Large intestine (tissue), 3 donors: ENCODE measurements around the gene LILRB5. TPM values are rescaled to one million over a fixed set of nuclear protein-coding genes. Genes with fewer than 3 reads are reported as not detected.
A peak's percentile ranks its signal among the peaks of the same experiment; 100 is the strongest.
"Not testable (repeated sequence)": the region's sequence is repeated elsewhere in the genome, so short reads cannot be mapped to it uniquely, and the experiment has no call there.

ENCODE experiments used
- DNase-seq, 2 donors: peaks; one replicate each; pipeline versions ENCODE4 v3.0.0 to v3.0.0-alpha.2; 2013
- H3K27ac ChIP-seq: one replicate; pipeline ENCODE4 v1.5.1; 2013; ENCODE audit warnings: low read length
- H3K27me3 ChIP-seq: 2 replicates; pipeline ENCODE4 v1.6.1; 2013; ENCODE audit warnings: low read length; ENCODE audit not compliant: control insufficient read depth, insufficient read depth
- H3K36me3 ChIP-seq: 2 replicates; pipeline ENCODE4 v1.6.1; 2013; ENCODE audit warnings: low read length; ENCODE audit not compliant: control insufficient read depth, insufficient read depth
- H3K4me1 ChIP-seq: one replicate; pipeline ENCODE4 v1.6.1; 2013; ENCODE audit warnings: low read length; ENCODE audit not compliant: control insufficient read depth, insufficient read depth
- H3K4me3 ChIP-seq: one replicate; pipeline ENCODE4 v1.5.1; 2013; ENCODE audit warnings: low read length
- H3K9me3 ChIP-seq: one replicate; pipeline ENCODE4 v1.6.1; 2013; ENCODE audit warnings: mild to moderate bottlenecking, low read depth, low read length, moderate library complexity; ENCODE audit not compliant: control insufficient read depth
- WGBS: methylation state at CpG from one replicate; pipeline ENCODE4 v1.1.5; 2013; ENCODE audit warnings: low lambda C conversion rate; ENCODE audit not compliant: insufficient coverage; 5-methylcytosine and 5-hydroxymethylcytosine counted together
- polyA plus RNA-seq: library from polyadenylated mRNA; unstranded; fragments of 120-200 nt; gene quantifications from one replicate; pipeline ENCODE4 v1.2.1, GENCODE V29; 2013

LILRB5 gene
- polyA plus RNA-seq, 1 donor = 7.6 TPM

DNA sequence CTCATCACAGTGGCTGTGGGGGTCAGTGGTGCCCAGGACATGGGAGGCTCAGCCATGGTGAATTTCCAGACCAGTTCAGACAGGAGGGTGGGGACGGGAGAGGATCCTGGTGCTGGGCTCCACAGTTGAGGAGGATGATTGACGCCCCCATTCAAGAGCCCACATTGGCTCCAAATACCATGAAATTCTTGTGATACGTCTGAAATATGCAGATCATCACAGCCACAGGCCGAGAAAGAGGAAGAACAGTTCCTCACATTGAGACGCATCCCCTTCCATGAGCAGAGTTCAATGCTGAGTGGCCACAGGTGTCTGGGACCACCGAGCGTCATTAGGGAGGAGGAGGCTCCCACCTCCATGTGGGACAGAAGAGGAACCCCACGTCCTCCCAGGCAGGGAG lies 13.3 kb downstream of the LILRB5 start:
- not testable (repeated sequence) for DNase-seq, H3K27me3 ChIP-seq, H3K9me3 ChIP-seq, H3K4me3 ChIP-seq, H3K36me3 ChIP-seq, H3K27ac ChIP-seq, H3K4me1 ChIP-seq
- WGBS = no CpG with 5 or more reads among the region's 8 CpGs

- DNase-seq = not testable (repeated sequence)
Measured at GRCh38 chr19:54242646-54243045, 14.4 kb downstream of the LILRB5 start, which contains the start of gene LILRA6. Gene LILRA6, minus strand, starts transcription at chr19:54242790.

GRCh38 chr19:54242234-54242633 lies 14.8 kb downstream of the LILRB5 start:
- not testable (repeated sequence) for DNase-seq, H3K4me1 ChIP-seq, H3K36me3 ChIP-seq, H3K4me3 ChIP-seq, H3K9me3 ChIP-seq, H3K27ac ChIP-seq, H3K27me3 ChIP-seq
- WGBS = no CpG with 5 or more reads among the region's 4 CpGs

More at GRCh38 chr19:54242646-54243045, 14.4 kb downstream of the LILRB5 start, which contains the start of gene LILRA6:
- H3K36me3 ChIP-seq, H3K4me1 ChIP-seq, H3K27me3 ChIP-seq, H3K9me3 ChIP-seq, H3K27ac ChIP-seq, H3K4me3 ChIP-seq: not testable (repeated sequence)
- no CpG with 5 or more reads among the region's 6 CpGs for WGBS

- H3K9me3 ChIP-seq = not testable (repeated sequence)
- no CpG with 5 or more reads among the region's 22 CpGs for WGBS
Measured at GRCh38 chr19:54240372-54241336, 16.4 kb downstream of the LILRB5 start.

DNA sequence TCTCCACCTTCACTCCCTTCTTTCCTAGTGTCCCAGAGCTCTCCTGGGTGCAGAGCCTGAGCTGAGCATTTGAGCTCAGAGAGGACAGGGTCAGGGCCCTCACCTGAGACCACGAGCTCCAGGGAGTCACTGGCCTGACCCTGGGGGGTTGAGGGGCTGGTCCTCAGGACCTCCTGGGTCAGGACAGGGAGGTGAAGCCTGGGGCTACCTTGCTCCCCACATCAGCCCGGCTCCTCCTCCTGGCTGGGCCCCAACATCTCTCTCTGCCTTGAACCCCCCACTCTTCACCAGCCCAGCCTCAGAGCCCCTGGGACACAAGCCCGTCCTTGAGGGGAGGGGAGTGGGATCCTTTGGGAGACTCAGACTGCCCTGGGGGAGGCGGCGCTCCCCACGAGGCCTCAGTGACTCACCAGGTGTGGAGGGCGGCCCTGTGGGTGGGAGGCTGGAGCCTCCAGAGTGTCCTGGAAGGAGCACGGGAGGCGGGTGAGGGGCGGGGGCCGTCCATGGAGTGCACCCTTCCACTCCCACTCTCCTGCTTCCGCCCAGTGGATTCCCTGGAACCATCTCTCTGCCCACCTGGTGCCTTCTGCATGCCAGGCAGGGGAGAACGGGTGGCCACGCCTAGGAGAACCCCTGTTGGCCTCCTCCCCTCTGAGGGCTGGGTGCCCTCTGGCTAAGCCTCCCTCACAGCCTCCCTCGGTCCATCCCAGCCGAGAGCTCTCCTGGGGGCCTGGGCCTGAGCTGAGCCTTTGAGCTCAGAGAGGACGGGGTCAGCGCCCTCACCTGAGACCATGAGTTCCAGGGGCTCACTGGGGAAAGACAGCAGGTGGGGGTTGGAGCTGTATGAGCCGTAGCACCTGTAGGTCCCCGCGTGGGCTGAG lies 17.3 kb downstream of the LILRB5 start:
- H3K36me3 ChIP-seq, H3K27ac ChIP-seq, H3K9me3 ChIP-seq, H3K4me1 ChIP-seq, H3K4me3 ChIP-seq, DNase-seq, H3K27me3 ChIP-seq: not testable (repeated sequence)
- no CpG with 5 or more reads among the region's 21 CpGs for WGBS

More at GRCh38 chr19:54240372-54241336, 16.4 kb downstream of the LILRB5 start:
- H3K36me3 ChIP-seq, DNase-seq, H3K27ac ChIP-seq, H3K27me3 ChIP-seq, H3K4me3 ChIP-seq, H3K4me1 ChIP-seq: not testable (repeated sequence)

GRCh38 chr19:54233941-54234340 lies 23.1 kb downstream of the LILRB5 start:
- 100% methylated on average over 1 of the region's 5 CpGs for WGBS
- H3K4me1 ChIP-seq = peaks cover 4% of the 10 kb centered on the region
- no peaks in the 10 kb centered on the region for H3K9me3 ChIP-seq
- no peaks in the 10 kb centered on the region for H3K36me3 ChIP-seq
- no peak overlapping the region for H3K27ac ChIP-seq
- no peak overlapping the region for H3K4me3 ChIP-seq
- H3K27me3 ChIP-seq = peaks cover 4% of the 10 kb centered on the region
- no peak for DNase-seq

GRCh38 chr19:54231077-54231931 lies 25.8 kb downstream of the LILRB5 start:
- WGBS = 80% methylated on average over 2 of the region's 21 CpGs
- Histone ChIP-seq H3K9me3 (no peaks in the 10 kb centered on the region), H3K4me3 (no peak overlapping the region), H3K27ac (no peak overlapping the region), H3K4me1 (peaks cover 4% of the 10 kb centered on the region), H3K27me3 (peaks cover 4% of the 10 kb centered on the region), H3K36me3 (no peaks in the 10 kb centered on the region)
- DNase-seq = peak; percentile 74 to 77

GRCh38 chr19:54230031-54230430 lies 27.0 kb downstream of the LILRB5 start:
- H3K27ac ChIP-seq = no peak overlapping the region
- H3K4me1 ChIP-seq = peaks cover 4% of the 10 kb centered on the region
- peaks cover 4% of the 10 kb centered on the region for H3K27me3 ChIP-seq
- H3K36me3 ChIP-seq = no peaks in the 10 kb centered on the region
- DNase-seq = no peak
- no peak overlapping the region for H3K4me3 ChIP-seq
- H3K9me3 ChIP-seq = no peaks in the 10 kb centered on the region
- no CpG with 5 or more reads among the region's 7 CpGs for WGBS

GRCh38 chr19:54229146-54229545 lies 27.9 kb downstream of the LILRB5 start:
- H3K9me3 ChIP-seq = no peaks in the 10 kb centered on the region
- peaks cover 4% of the 10 kb centered on the region for H3K27me3 ChIP-seq
- no peak overlapping the region for H3K4me3 ChIP-seq
- no peaks in the 10 kb centered on the region for H3K36me3 ChIP-seq
- peaks cover 4% of the 10 kb centered on the region for H3K4me1 ChIP-seq
- H3K27ac ChIP-seq = no peak overlapping the region
- DNase-seq = no peak
- WGBS = no CpG with 5 or more reads among the region's 8 CpGs
